ENCODE measurements around the gene SHF. TPM values are rescaled to one million over a fixed set of nuclear protein-coding genes. Genes with fewer than 3 reads are reported as not detected.

SHF gene
- total and polyA plus RNA-seq, 2 donors (not counting 3 experiments of a cell fraction or from before 2014, with no cell fraction given): 2.8 to 5.2 TPM

- POLR2A ChIA-PET: no interaction called here
- no peak overlapping the region for H2AFZ ChIP-seq (ENCODE audit: low read depth, low read length)
- peaks cover 34 to 38% of the 10 kb centered on the region in 2 experiments for H3K27me3 ChIP-seq (ENCODE audit: control insufficient read depth in 2 of 2, insufficient read depth in 2 of 2, low read length in 2 of 2)
- no peak for DNase-seq (ENCODE audit: low read depth, low spot score)
- H3K4me3 ChIP-seq (replicated peaks in 1 of 3; ENCODE audit: insufficient read depth in 1 of 3, low read depth in 1 of 3, low read length in 3 of 3): no peak overlapping the region
- FAIRE-seq: no peak
- no peak overlapping the region for H3K27ac ChIP-seq (ENCODE audit: insufficient read depth, low read depth, low read length)
- BruUV-seq (replicated peaks): no TSS peak
- CTCF ChIA-PET: interaction anchor here (0.8 to 2.4 kb wide), 6 partner anchors 9 to 267 kb away, joined by 3 to 8 read pairs (median 5); no protein-coding TSS in a partner anchor
- no peaks in the 10 kb centered on the region for H3K79me2 ChIP-seq (ENCODE audit: control insufficient read depth, insufficient read depth, low read length)
- intact Hi-C loops (cut with micrococcal nuclease): no loop called here
- no peak overlapping the region for H3K9ac ChIP-seq (replicated peaks; ENCODE audit: extremely low read depth, insufficient read depth, low read length)
- no peak overlapping the region for H3K4me2 ChIP-seq (ENCODE audit: insufficient read depth, low read length)
- H3K9me1 ChIP-seq (replicated peaks; ENCODE audit: control insufficient read depth, extremely low read depth, insufficient read depth, low read length): no peaks in the 10 kb centered on the region
- dilution Hi-C loops (cut with MboI; ENCODE audit: extremely low pct_ligation_motif_present, low sequenced_read_pairs): no loop called here
- no peaks in the 10 kb centered on the region for H4K20me1 ChIP-seq (replicated peaks; ENCODE audit: control insufficient read depth, extremely low read depth, insufficient read depth, low read length)
- no peaks in the 10 kb centered on the region for H3K36me3 ChIP-seq (ENCODE audit: control insufficient read depth in 2 of 2, extremely low read depth in 1 of 2, insufficient read depth in 2 of 2, low read length in 2 of 2)
- H3K9me3 ChIP-seq (replicated peaks; ENCODE audit: control insufficient read depth, insufficient read depth, low read length): no peaks in the 10 kb centered on the region
- no peaks in the 10 kb centered on the region for H3K4me1 ChIP-seq (ENCODE audit: control insufficient read depth, extremely low read depth, insufficient read depth, low read length)
- no peak for TF ChIP-seq MYC (IDR thresholded peaks at IDR 0.05; ENCODE audit: low read depth, low read length)
- TF ChIP-seq CTCF (IDR thresholded peaks at IDR 0.05; ENCODE audit: extremely low read depth in 1 of 2, insufficient read depth in 1 of 2, low read depth in 1 of 2, low read length in 2 of 2): no peak
- TF ChIP-seq EZH2 (IDR thresholded peaks at IDR 0.05; ENCODE audit: borderline replicate concordance, low read depth, low read length, severe bottlenecking): no peak
- TF ChIP-seq POLR2AphosphoS5 (IDR thresholded peaks at IDR 0.05; ENCODE audit: insufficient read depth, low read depth, low read length): no peak
- TF ChIP-seq MAX (IDR thresholded peaks at IDR 0.05; ENCODE audit: insufficient read depth, insufficient read length): no peak
- TF ChIP-seq FOS (IDR thresholded peaks at IDR 0.05; ENCODE audit: borderline replicate concordance, insufficient read depth, low read length): no peak
- no peak for TF ChIP-seq GATA2 (IDR thresholded peaks at IDR 0.05; ENCODE audit: insufficient read depth, insufficient read length, low read depth, low read length)
- no peak for TF ChIP-seq JUN (IDR thresholded peaks at IDR 0.05; ENCODE audit: borderline replicate concordance, insufficient read depth, insufficient read length, low read depth)
- no peak for TF ChIP-seq POLR2A (IDR thresholded peaks at IDR 0.05; ENCODE audit: low read depth, low read length)
Observed at GRCh38 chr15:45137703-45138102, 50.1 kb downstream of the SHF start.

All from endothelial cell of umbilical vein (primary cell).